Measurements from ENCODE around the gene ZFC3H1.
"Not testable (repeated sequence)": the region's sequence is repeated elsewhere in the genome, so short reads cannot be mapped to it uniquely, and the experiment has no call there.

Gene ZFC3H1, protein sequence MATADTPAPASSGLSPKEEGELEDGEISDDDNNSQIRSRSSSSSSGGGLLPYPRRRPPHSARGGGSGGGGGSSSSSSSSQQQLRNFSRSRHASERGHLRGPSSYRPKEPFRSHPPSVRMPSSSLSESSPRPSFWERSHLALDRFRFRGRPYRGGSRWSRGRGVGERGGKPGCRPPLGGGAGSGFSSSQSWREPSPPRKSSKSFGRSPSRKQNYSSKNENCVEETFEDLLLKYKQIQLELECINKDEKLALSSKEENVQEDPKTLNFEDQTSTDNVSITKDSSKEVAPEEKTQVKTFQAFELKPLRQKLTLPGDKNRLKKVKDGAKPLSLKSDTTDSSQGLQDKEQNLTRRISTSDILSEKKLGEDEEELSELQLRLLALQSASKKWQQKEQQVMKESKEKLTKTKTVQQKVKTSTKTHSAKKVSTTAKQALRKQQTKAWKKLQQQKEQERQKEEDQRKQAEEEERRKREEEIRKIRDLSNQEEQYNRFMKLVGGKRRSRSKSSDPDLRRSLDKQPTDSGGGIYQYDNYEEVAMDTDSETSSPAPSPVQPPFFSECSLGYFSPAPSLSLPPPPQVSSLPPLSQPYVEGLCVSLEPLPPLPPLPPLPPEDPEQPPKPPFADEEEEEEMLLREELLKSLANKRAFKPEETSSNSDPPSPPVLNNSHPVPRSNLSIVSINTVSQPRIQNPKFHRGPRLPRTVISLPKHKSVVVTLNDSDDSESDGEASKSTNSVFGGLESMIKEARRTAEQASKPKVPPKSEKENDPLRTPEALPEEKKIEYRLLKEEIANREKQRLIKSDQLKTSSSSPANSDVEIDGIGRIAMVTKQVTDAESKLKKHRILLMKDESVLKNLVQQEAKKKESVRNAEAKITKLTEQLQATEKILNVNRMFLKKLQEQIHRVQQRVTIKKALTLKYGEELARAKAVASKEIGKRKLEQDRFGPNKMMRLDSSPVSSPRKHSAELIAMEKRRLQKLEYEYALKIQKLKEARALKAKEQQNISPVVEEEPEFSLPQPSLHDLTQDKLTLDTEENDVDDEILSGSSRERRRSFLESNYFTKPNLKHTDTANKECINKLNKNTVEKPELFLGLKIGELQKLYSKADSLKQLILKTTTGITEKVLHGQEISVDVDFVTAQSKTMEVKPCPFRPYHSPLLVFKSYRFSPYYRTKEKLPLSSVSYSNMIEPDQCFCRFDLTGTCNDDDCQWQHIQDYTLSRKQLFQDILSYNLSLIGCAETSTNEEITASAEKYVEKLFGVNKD (N-terminal part only)

DNA sequence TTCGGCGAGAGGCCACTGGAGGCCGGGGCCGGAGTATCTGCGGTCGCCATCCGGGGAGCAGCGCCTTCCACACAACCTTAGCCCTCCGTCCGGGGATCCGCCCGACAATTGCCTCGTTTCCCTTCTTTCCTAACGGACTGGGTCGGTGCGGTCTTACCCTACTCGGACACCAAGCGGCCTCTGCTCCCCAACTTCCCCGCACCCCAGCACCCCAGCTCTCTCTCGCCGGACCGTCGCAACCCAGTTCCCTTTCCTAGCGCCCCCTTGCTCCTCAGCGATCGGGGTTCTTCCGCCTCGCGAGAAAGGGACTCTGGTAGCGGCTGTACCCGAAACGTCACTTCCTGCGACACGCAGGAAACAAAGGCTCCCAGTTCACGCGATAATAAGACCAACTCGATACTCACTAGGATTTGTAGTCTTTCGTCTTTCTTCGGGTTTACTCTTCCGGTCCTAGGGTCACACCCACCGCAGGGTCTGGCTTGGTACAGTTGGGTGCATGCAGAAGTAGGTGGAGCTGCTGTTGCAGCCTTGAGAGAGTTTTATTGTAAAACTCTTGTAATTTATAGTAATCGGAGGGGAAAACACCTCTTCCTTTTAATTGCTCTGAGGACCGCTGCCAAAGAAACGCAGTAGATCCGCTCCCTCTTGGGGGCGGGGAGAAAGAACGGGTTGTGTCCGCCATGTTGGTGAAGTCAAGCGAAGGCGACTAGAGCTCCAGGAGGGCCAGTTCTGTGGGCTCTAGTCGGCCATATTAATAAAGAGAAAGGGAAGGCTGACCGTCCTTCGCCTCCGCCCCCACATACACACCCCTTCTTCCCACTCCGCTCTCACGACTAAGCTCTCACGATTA lies at the start of gene ZFC3H1, which contains the start of gene THAP2:
ZFC3H1 (minus strand) TSS at position 288 of the 850 bp plus-strand sequence; CDS start at position 50, 238 bp downstream.
THAP2 (plus strand) TSS at position 741 of the 850 bp plus-strand sequence. CDS start 209 bp downstream, outside the sequence.
- peak; percentile 100 for DNase-seq

DNA sequence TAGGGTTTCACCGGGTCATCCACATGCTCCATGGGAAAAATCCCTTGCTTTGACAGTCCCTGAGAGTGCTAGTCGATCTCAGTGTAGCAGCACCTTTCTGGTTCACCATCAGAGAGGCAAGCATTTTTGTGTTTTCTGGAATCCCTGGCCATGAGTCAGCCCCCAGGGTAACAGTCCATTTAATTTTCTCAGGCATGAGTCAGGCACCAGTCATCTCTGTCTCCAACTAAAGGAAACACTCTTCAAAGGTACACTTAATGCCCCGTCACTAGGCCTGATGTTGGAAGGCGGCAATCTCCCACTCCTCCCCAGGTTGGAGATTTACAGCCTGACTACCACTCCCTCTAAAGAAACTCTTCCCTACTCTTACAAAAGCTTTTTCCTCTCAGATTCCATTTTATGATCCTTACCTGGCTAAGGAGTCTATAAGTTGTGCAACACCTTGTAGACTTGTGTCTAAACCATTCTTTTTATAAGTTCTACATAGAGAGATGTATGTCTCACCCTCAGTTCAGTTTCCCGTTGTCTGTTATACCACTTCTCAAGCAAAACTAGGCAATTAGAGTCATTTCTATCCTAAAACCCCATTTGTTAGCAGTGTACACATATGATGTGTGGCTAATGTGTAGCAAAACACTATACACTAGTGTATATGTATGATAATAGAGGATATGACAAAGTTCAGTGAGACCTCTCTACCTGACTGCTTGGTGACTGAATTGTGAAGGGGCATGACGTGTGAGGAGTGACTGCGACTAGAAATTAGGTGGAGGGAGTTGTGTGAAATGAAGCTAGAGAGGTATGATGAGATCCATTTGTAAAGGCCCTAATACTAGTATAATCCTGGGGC lies 46.9 kb upstream of the ZFC3H1 start:
- no peak for DNase-seq

DNA sequence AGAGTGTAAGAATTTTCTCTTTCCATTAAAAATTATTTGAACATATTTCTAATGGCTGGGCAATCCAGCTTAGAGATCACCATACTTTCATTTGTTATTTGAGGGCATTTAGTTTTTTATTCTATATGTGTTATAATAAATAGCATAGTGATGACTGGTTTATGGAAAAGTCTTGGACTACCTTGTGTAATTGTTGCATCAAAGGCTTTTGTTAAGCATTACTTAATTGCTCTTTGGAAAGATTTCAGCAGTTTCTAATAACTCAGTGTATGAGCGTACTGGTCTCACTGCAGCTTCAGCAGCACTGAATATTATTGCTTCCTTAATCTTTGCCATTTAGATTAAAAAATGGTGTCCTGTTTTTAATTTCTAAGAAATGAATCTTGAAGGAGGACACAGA lies 45.0 kb upstream of the ZFC3H1 start:
- DNase-seq: no peak

DNA sequence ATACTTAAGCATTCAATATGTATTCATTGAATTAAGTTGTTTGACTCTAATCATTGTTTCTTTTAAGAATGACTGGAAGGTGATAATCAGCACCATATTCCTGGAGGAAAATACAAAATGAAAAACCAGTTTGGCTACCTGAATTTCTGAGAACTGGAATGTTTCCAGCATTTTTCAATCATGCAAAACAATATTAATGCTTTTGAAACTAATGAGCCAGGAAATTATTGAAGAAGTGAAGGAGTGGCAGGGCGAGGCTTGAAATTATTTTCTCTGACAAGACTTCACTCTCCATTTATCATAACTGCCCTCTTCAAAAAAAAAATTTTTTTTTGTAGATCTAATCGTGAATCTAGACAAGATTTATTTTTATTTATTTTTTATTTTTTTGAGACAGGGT lies 41.3 kb upstream of the ZFC3H1 start:
- no peak for DNase-seq

DNA sequence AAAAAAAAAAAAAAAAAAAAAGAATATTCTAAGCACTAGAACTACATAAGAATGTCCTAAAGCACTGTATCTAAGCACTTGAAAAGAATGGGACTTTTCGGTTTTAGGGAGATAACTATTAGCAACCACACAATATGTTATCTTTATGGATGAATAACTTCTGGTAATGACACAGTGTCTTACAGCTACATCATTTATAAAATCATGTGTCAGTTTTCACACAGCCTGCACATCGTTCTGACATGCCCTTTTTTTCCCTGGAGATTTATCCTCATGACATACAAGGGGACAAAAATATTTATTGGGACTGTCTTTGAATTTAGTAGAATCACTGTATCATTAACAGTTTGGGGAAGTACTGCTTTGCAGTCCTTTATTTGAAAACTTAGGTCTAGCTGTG lies 39.6 kb upstream of the ZFC3H1 start:
- no peak for DNase-seq

DNA sequence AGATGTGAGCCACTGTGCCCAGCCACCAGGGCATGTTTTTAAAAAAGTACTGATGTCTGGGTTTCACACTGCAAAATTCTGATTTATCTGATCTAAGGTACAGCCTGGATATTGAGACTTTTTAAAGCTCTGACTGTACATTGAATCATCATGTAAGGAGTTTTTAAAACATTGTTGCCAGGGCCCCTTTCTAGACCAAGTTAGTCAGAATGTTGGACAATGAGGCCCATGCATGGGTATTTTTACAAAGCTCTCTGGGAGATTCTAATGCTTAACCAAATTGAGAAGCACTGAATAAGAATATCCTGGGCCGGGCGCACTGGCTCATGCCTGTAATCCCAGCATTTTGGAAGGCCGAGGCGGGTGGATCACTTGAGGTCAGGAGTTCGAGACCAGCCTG lies 38.9 kb upstream of the ZFC3H1 start:
- no peak for DNase-seq

DNA sequence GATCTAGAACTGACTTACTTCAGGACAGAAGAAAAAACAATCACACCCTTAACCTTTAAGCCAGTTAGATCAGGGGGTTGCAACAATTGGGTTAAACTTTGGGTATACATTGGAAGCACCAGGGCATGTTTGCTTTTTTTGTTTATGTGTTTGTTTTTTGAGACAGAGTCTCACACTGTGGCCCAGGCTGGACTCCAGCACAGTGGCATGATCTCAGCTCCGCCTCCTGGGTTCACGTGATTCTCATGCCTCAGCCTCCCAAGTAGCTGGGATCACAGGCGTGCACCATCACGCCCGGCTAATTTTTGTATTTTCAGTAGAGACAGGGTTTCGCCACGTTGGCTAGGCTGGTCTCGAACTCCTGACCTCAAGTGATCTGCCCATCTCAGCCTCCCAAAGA lies 38.5 kb upstream of the ZFC3H1 start:
- DNase-seq: not testable (repeated sequence)

DNA sequence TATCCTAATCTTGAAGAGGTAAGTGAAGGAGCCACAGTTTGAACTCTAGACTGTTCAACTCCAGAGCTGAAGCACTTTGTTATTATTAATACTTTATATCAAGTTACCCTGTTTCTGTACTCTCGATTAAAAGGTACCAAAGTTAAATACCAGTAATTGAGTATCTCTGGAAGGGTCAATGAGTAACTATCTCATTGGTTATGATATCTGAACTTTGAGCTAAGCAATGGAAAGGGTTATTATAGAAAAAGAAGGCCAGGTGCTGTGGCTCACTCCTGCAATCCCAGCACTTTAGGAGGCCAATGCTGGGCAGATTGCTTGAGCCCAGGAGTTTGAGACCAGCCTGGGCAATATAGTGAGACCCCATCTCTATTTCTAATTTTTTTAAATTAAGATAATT lies 32.1 kb upstream of the ZFC3H1 start:
- no peak for DNase-seq

DNA sequence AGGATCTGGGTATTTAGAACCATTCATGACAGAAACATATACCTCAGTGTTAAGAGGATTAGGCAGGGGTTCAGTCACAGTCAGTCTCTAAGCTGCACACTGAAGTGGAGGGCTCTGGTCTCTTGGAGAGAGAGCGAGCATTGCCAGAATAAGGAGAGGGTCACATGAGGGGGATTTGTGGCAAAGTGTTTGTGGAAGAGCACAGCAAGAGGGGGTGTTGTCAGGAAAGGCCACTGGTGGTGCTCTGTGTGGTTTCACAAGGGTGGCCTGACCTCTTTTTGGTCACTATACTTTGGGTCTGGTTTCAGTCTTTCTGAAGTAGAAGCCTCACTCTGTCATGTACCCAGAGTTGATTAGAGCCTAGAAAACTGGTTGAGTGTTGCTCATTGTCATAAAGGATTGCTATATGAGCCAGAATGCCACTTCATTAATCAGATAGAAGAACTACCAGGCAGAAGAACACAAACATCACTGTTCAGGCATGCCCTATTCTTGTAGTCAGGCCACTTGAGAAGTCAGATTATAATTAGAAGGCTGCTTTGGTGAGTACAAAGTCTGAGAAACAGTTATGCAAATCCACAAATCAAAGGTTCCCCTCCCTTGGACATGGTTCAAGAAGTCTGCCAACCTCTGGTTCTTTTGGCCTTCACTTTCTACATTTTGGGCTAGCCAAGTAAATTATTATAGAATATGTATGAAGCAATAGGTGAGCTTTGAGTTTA lies 30.6 kb upstream of the ZFC3H1 start:
- DNase-seq: no peak

DNA sequence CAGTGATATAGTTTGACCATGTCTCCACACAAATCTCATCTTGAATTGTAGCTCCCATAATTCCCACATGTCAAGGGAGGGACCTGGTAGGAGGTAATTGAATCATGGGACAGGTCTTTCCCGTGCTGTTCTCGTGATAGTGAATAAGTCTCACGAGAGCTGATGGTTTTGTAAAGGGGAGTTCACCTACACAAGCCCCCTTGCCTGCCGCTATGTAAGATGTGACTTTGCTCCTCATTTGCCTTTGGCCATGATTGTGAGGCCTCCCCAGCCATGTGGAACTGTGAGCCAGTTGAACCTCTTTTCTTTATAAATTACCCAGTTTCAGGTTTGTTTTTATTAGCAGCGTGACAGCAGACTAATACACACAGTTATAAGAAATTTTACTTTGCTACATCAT lies 30.0 kb upstream of the ZFC3H1 start:
- not testable (repeated sequence) for DNase-seq

DNA sequence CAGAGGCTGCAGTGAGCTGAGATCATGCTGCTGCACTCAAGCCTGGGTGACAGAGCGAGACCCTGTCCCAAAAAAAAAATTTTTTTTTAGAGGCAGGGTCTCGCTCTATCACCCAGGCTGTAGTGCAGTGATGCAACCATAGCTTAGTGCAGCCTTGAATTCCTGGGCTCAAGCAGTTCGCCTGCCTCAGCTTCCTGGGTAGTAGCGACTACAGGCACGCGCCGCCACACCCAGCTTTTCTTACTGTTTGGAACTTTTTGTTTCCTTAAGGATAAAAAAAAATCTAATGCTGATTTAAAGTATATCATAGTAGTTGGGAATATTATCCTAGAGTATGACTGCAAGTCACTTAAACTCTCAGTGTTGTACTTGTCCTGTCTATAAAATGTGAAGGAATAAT lies 29.5 kb upstream of the ZFC3H1 start:
- no peak for DNase-seq

DNA sequence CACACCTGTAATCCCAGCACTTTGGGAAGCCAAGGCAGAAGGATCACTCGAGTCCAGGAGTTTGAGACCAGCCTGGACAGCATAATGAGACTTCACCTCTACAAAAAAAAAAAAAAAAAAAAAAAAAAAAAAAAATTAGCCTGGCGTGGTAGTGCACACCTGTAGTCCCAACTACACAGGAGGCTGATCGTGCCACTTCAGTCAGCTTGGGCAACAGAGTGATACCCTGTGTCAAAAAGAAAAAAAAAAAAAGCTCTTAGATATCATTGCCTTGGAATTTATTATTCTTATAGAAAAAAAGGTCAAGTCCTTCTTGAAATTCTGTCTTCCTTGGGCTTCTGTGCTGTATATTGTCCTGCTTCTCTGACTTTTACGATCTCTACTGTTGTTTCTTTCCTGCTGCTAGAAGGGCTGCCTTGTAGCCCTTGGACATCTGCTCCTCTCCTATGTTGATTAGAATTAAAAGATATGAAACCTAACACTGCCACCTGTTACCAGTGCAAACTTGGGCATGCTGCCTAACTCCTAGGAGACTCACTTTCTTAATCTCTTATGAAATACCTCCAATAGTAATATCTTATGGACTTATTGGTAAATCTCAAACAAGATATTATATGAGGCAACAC lies 28.0 kb upstream of the ZFC3H1 start:
- no peak for DNase-seq

DNA sequence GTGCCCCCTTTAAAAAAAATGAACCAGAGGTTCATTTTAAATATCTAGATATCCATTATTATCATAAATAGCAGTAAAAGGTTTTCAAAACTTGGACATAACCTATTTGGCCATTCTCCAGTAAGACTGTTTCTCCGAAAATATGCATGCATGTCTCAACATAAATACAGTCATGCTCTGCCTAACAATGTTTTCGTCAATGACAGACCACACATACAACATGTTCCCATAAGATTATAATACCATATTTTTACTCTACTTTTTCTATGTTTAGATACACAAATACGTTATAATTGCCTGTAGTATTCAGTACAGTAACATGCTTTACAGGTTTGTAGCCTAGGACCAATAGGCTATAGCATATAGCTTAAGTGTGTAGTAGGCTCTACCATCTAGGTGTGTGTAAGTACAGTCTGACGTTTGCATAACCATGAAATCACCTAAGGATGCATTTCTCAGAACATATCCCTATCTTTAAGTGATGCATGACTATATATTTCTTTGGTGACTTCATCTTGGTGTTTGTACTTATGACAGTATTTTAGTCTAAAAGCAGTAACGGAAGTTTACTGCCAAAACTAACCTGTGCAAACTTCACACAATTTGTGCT lies 25.4 kb upstream of the ZFC3H1 start:
- no peak for DNase-seq

DNA sequence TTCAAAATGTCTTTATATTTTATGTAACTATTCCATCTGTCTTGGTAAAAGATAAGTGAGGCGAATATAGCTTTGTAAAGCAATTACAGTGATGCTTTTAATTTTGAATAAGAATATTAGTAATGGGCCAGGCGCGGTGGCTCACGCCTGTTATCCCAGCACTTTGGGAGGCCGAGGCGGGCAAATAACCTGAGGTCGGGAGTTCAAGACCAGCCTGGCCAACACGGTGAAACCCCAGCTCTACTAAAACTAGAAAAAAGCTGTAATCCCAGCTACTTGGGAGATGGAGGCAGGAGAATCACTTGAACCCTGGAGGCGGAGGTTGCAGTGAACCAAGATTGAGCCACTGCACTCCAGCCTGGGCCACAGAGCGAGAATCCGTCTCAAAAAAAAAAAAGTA lies 23.5 kb upstream of the ZFC3H1 start:
- not testable (repeated sequence) for DNase-seq

DNA sequence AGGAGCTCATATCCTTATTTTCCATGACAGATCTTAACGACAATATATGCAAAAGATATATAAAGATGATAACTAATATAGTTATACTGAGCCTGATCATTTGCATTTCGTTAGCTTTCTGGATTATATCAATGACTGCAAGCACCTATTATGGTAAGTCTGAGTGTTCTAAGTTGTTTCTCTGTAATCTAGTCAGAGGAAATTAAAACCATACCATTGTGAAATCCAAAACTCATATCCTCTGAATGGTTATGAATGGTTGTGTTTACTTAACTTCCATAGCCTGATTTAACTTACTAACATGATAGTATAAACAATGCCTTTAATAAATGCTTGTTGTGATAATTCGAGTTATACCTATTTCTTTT lies 23.0 kb upstream of the ZFC3H1 start:
- peak; percentile 61 for DNase-seq

DNA sequence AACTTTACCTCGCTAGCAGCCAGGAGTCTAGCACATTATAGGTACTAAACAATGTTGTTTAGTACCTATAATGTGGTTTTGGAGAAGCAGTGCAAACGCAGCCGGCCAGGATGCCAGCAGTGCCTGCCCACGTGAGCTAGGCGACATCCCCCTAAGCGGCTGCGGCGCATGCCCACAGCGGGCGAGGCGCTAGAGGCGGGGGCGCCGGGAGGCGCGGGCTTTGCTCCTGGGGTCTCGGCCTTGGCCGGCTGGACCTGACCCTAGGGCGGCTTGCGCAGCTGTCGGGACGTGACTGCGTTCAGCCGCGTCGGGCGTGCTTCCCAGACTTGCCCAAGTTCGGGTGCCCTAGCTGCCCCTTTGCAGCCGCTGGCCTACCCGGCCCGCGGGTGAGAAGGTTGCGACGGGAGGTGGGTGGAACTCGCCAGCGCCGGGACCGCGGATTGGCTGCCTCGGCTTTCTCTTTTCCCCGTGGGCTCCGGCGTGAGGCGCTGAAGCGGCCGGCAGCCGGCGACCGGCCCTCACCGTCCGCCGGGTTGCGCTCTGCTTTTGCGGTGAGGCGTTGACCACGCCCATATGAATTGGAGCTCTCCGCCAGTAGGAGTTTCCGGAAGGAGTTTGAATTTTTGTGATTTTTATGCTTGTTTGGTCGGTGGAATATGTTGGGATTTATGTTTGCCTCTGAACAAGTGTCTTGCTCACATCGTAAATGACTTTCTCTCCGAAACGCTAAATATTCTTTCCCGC lies 22.4 kb upstream of the ZFC3H1 start, which contains the start of gene TMEM19:
TMEM19 (plus strand) TSS at position 169 of the 744 bp plus-strand sequence. CDS start 599 bp downstream, outside the sequence.
- peak; percentile 97 for DNase-seq

DNA sequence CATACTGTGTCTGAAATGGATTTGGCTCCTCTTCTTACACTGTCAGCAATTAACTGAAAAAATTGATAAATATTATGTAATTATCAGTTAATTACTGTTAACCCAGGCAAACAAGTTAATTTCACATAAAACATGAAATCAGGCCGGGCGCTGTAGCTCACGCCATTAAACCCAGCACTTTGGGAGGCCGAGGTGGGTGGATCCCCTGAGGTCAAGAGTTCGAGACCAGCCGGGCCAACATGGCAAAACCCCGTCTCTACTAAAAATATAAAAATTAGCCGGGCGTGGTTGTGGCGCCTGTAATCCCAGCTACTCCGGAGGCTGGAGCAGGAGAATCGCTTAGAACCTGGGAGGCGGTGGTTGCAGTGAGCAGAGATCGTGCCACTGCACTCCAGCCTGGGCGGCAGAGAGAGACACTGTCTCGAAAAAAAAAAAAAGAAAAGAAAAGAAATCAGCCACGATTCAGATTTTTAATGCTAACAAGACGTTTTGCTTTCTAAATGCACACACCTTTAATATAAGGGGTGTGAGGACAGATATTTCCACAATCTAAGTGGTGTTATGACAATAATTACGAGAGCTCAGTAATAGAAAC lies 21.8 kb upstream of the ZFC3H1 start:
- no peak for DNase-seq

DNA sequence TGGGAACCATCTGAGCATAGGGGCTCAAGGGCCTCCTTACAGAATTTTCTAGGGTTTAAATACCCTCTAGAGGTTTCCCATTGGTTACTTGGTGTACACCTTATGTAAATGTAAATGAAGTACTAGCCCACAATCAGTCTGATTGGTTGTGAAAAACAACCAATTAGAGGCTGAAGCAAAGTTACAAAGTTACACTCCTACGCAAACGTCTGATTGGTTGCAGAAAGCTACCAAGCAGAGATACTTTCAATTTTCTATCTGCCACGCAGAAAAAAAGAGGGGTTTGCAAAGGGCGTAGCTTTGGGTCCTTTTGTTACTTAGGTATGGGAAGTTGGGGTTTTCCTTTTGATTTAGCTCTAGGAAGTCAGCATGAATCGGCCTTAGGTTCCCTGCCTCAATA lies 20.4 kb upstream of the ZFC3H1 start:
- peak; percentile 80 for DNase-seq
